Measurements from ENCODE around the gene DDX1.

DNA sequence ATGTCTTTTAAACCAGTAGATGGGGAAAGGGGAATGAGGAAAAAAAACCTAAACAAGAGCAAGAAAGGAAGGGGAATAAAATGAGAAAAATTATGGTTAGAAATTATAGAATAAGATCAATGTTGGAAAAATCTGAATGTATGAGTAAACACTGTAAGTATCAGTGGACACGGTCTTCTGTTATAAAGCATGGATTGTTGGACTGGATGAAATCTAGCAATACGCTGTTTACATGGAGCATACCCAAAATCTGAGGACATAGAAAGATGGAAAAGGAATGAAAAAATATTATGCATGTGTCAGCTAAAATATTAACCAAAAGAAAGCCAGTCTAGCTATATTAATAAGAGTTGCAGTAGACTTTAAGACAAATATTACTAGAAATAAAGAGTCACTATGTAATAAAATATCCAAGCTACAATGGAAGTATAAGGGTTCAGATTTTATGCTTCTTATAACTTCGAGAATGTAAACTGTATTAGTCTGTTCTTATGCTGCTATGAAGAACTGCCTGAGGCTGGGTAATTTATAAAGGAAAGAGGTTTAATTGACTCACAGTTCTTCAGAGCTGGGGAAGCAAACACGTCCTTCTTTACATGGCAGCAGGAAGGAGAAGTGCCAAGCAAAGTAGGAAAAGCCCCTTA lies 32.4 kb downstream of the DDX1 start:
- TF ChIP-seq KLF10 (tag by site-specific recombination; IDR thresholded peaks at IDR 0.05) (no peak), KLF8 (tag by site-specific recombination; IDR thresholded peaks at IDR 0.05) (no peak), CTCF (tag by site-specific recombination; IDR thresholded peaks at IDR 0.05) (no peak), ZNF138 (tag by site-specific recombination; IDR thresholded peaks at IDR 0.05; ENCODE audit: borderline replicate concordance) (no peak), ZNF76 (tag by site-specific recombination; IDR thresholded peaks at IDR 0.05; ENCODE audit: borderline replicate concordance, low read depth) (no peak), ZBTB26 (tag by site-specific recombination; optimal IDR thresholded peaks at IDR 0.05) (no peak)
